K562 (cell line): ENCODE measurements around the gene ARHGEF1. TPM values are rescaled to one million over a fixed set of nuclear protein-coding genes. Genes with fewer than 3 reads are reported as not detected.

Experiments used
- CREBBP ChIP-seq: IDR thresholded peaks from one replicate; pipeline ENCODE4 v1.6.1; 2012; ENCODE audit warnings: low read depth, mild to moderate bottlenecking, control low read depth, inconsistent platforms, low read length
- FOS ChIP-seq: IDR thresholded peaks from 3 replicates; pipeline ENCODE4 v1.6.1; 2011; ENCODE audit not compliant: insufficient read length; ENCODE audit errors: extremely low read depth
- GATA2 ChIP-seq: sonication (generic); formaldehyde crosslinking; IDR thresholded peaks from 2 replicates; pipeline ENCODE4 v1.4.0; 2020; ENCODE audit warnings: mild to moderate bottlenecking, missing genetic modification reagents
- MBD2 ChIP-seq: sonication (generic); IDR thresholded peaks from 2 replicates; pipeline ENCODE4 v1.6.1; 2016; ENCODE audit warnings: low read depth, borderline replicate concordance
- MED1 ChIP-seq: sonication (generic); formaldehyde crosslinking; IDR thresholded peaks from 2 replicates; pipeline ENCODE4 v1.8.1; 2023; ENCODE audit warnings: missing genetic modification reagents, borderline replicate concordance
- MEF2D ChIP-seq: conservative IDR thresholded peaks from 2 replicates; pipeline ENCODE4 v1.6.1; 2016; ENCODE audit warnings: low read depth, missing genetic modification characterization, missing compliant biosample characterization
- MTA1 ChIP-seq: fragments of 450-650 bp; IDR thresholded peaks from 2 replicates; pipeline ENCODE4 v1.6.1; 2017; ENCODE audit warnings: borderline replicate concordance
- MTA2 ChIP-seq: fragments of 450-650 bp; IDR thresholded peaks from 2 replicates; pipeline ENCODE4 v1.6.1; 2016; ENCODE audit warnings: low read depth
- NFIC ChIP-seq: fragments of 450-650 bp; IDR thresholded peaks from 2 replicates; pipeline ENCODE4 v1.6.1; 2017; ENCODE audit warnings: mild to moderate bottlenecking, inconsistent platforms
- NFIX ChIP-seq: fragments of 250-450 bp; sonication (Bioruptor Pico); IDR thresholded peaks from 2 replicates; pipeline ENCODE4 v1.4.0; 2020; ENCODE audit warnings: low read depth, mild to moderate bottlenecking, moderate library complexity
- NR2F6 ChIP-seq: fragments of 450-650 bp; formaldehyde crosslinking; IDR thresholded peaks from 2 replicates; pipeline ENCODE4 v1.4.0; 2020; ENCODE audit warnings: mild to moderate bottlenecking
- PURB ChIP-seq: sonication (generic); formaldehyde crosslinking; IDR thresholded peaks from 2 replicates; pipeline ENCODE4 v1.9.0; 2021; ENCODE audit warnings: low read depth, mild to moderate bottlenecking, missing genetic modification reagents
- SRSF3 ChIP-seq: fragments of 200-400 bp; formaldehyde crosslinking; IDR thresholded peaks from 2 replicates; pipeline ENCODE4 v1.6.1; 2016; ENCODE audit warnings: mild to moderate bottlenecking, low read length, moderate library complexity; ENCODE audit not compliant: insufficient read depth
- SUPT5H ChIP-seq: fragments of 450-650 bp; IDR thresholded peaks from 2 replicates; pipeline ENCODE4 v1.6.1; 2016
- TCF3 ChIP-seq: sonication (generic); formaldehyde crosslinking; IDR thresholded peaks from 2 replicates; pipeline ENCODE4 v1.4.0; 2020; ENCODE audit warnings: mild to moderate bottlenecking, missing genetic modification reagents
- TOE1 ChIP-seq, 2 experiments: fragments of 450-650 bp in 1 of 2; sonication (generic) in 1 of 2; formaldehyde crosslinking in 1 of 2; IDR thresholded peaks; 2 replicates each; pipeline versions ENCODE4 v1.7.1 to v1.8.0; 2016 to 2022; ENCODE audit warnings: borderline replicate concordance in 2 of 2, mild to moderate bottlenecking in 2 of 2, antibody characterized with exemption in 1 of 2, inconsistent platforms in 1 of 2, low read depth in 1 of 2, missing genetic modification reagents in 1 of 2, moderate library complexity in 1 of 2
- ZBTB1 ChIP-seq: sonication (generic); formaldehyde crosslinking; IDR thresholded peaks from 2 replicates; pipeline ENCODE4 v1.8.1; 2023; ENCODE audit warnings: missing genetic modification reagents, low read depth, mild to moderate bottlenecking, borderline replicate concordance
- ZNF274 ChIP-seq: IDR thresholded peaks from 2 replicates; pipeline ENCODE4 v1.6.1; 2011; ENCODE audit warnings: low read depth, mild to moderate bottlenecking, low read length, moderate library complexity, borderline replicate concordance
- ZNF311 ChIP-seq: fragments of 250-450 bp; sonication (Bioruptor Pico); IDR thresholded peaks from 2 replicates; pipeline ENCODE4 v1.4.0; 2020; ENCODE audit warnings: mild to moderate bottlenecking, moderate library complexity
- ZNF695 ChIP-seq: fragments of 450-650 bp; formaldehyde crosslinking; IDR thresholded peaks from 2 replicates; pipeline ENCODE4 v1.4.0; 2020; ENCODE audit warnings: mild to moderate bottlenecking, moderate library complexity
- polyA plus RNA-seq, 8 experiments: library from polyadenylated mRNA; depleted of rRNA in 4 of 8; stranded (reverse) in 5 of 8; unstranded in 3 of 8; fragments of >200 nt; fragmentation: Nextera tagmentation in 2 of 8; fragmentation: Illumina TruSeq in 1 of 8; extraction: Ambion mirVana in 2 of 8; extraction: Trizol in 1 of 8; gene quantifications; 2 replicates each; pipeline versions ENCODE4 v1.2.1 to v1.2.3, GENCODE V29; 2011 to 2014; ENCODE audit warnings: inconsistent platforms in 1 of 8, missing spikeins in 1 of 8
- total RNA-seq, 7 experiments: library from RNA; depleted of rRNA in 6 of 7; stranded (reverse); fragments of >200 nt in 6 of 7; fragmentation: Illumina TruSeq in 2 of 7; extraction: Trizol in 2 of 7; gene quantifications; 2 replicates each; pipeline versions ENCODE4 v1.2.1 to v1.2.3, GENCODE V29; 2011 to 2021; ENCODE audit warnings: low replicate concordance in 1 of 7
- TF ChIP-seq, protein P1 (sequence below): fragments of 250-450 bp; sonication (Bioruptor Pico); IDR thresholded peaks from 2 replicates; pipeline ENCODE4 v1.4.0; 2020; ENCODE audit warnings: mild to moderate bottlenecking, moderate library complexity
- TF ChIP-seq, protein P2 (sequence below): fragments of 450-650 bp; IDR thresholded peaks from 2 replicates; pipeline ENCODE4 v1.6.1; 2017; ENCODE audit warnings: mild to moderate bottlenecking, moderate library complexity
- TF ChIP-seq, protein P3 (sequence below): sonication (generic); formaldehyde crosslinking; IDR thresholded peaks from 2 replicates; pipeline ENCODE4 v1.4.0; 2020; ENCODE audit warnings: mild to moderate bottlenecking, missing genetic modification reagents

The ARHGEF1 gene
- total and polyA plus RNA-seq, 9 of the 15 experiments (the other 6 are each of a cell fraction or from before 2014, with no cell fraction given): 1.9 to 149 (median 29.8) TPM

DNA sequence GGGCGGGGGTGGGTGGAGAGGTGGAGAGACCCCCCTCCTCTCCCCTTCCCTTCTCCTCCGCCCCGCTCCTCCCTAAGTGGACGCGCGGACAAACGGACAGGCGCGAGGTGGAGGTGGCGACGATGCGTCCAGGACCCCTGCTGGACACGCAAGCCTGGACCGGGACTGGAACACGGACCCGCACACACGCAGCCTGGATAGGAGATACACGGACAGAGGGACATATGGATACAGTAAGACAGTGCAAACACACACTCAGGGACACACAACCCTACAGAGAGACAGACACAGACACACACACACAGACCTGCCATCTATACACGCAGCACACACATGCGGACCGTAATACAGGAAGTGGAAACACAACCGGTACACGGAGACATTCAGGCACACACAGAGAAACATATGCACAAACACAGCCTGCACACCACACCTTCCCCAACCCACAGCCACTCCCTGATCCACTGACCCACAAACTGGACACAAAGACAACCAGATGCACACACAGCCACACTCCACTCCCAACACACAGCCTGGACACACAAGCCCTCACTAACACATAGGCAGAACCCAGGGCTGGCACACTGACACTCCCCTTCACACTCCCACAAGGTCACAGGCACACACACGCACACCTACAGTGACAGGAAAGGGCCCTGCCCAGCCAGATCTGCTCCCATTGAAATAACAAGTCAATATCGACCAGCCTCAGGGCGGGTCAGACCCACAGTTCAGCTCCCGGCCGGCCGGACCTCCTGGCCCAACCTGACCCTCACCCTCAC lies 46.0 kb downstream of the ARHGEF1 start (continued):
- TF ChIP-seq, protein P1, sequence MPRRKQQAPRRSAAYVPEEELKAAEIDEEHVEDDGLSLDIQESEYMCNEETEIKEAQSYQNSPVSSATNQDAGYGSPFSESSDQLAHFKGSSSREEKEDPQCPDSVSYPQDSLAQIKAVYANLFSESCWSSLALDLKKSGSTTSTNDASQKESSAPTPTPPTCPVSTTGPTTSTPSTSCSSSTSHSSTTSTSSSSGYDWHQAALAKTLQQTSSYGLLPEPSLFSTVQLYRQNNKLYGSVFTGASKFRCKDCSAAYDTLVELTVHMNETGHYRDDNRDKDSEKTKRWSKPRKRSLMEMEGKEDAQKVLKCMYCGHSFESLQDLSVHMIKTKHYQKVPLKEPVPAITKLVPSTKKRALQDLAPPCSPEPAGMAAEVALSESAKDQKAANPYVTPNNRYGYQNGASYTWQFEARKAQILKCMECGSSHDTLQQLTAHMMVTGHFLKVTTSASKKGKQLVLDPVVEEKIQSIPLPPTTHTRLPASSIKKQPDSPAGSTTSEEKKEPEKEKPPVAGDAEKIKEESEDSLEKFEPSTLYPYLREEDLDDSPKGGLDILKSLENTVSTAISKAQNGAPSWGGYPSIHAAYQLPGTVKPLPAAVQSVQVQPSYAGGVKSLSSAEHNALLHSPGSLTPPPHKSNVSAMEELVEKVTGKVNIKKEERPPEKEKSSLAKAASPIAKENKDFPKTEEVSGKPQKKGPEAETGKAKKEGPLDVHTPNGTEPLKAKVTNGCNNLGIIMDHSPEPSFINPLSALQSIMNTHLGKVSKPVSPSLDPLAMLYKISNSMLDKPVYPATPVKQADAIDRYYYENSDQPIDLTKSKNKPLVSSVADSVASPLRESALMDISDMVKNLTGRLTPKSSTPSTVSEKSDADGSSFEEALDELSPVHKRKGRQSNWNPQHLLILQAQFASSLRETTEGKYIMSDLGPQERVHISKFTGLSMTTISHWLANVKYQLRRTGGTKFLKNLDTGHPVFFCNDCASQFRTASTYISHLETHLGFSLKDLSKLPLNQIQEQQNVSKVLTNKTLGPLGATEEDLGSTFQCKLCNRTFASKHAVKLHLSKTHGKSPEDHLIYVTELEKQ (CRISPR knock-in tag): no peak
- TF ChIP-seq PURB (CRISPR knock-in tag): no peak
- peak; percentile 67 for TF ChIP-seq SUPT5H
- TF ChIP-seq TOE1 (IDR thresholded peaks at IDR 0.05; ENCODE audit: borderline replicate concordance): peak; percentile 55
- TF ChIP-seq TOE1 (CRISPR knock-in tag; IDR thresholded peaks at IDR 0.05; ENCODE audit: borderline replicate concordance, low read depth): no peak
- TF ChIP-seq TCF3 (CRISPR knock-in tag): no peak
- no peak for TF ChIP-seq ZNF311
- TF ChIP-seq NFIC: peak; percentile 27; the same call in 1 of the 2 replicates
- TF ChIP-seq, protein P2, sequence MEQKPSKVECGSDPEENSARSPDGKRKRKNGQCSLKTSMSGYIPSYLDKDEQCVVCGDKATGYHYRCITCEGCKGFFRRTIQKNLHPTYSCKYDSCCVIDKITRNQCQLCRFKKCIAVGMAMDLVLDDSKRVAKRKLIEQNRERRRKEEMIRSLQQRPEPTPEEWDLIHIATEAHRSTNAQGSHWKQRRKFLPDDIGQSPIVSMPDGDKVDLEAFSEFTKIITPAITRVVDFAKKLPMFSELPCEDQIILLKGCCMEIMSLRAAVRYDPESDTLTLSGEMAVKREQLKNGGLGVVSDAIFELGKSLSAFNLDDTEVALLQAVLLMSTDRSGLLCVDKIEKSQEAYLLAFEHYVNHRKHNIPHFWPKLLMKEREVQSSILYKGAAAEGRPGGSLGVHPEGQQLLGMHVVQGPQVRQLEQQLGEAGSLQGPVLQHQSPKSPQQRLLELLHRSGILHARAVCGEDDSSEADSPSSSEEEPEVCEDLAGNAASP: no peak
- TF ChIP-seq MTA1: peak; percentile 88
- TF ChIP-seq SRSF3: no peak
- no peak for TF ChIP-seq ZNF274
- no peak for TF ChIP-seq NFIX
- TF ChIP-seq CREBBP: no peak
- peak; percentile 35 for TF ChIP-seq MTA2
- no peak for TF ChIP-seq MED1
- TF ChIP-seq ZNF695 (CRISPR knock-in tag): no peak
- no peak for TF ChIP-seq FOS
- no peak for TF ChIP-seq ZBTB1 (CRISPR knock-in tag)
- TF ChIP-seq, protein P3, sequence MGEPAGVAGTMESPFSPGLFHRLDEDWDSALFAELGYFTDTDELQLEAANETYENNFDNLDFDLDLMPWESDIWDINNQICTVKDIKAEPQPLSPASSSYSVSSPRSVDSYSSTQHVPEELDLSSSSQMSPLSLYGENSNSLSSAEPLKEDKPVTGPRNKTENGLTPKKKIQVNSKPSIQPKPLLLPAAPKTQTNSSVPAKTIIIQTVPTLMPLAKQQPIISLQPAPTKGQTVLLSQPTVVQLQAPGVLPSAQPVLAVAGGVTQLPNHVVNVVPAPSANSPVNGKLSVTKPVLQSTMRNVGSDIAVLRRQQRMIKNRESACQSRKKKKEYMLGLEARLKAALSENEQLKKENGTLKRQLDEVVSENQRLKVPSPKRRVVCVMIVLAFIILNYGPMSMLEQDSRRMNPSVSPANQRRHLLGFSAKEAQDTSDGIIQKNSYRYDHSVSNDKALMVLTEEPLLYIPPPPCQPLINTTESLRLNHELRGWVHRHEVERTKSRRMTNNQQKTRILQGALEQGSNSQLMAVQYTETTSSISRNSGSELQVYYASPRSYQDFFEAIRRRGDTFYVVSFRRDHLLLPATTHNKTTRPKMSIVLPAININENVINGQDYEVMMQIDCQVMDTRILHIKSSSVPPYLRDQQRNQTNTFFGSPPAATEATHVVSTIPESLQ (CRISPR knock-in tag): no peak
- no peak for TF ChIP-seq NR2F6 (CRISPR knock-in tag)
- TF ChIP-seq MBD2: no peak
- no peak for TF ChIP-seq GATA2 (CRISPR knock-in tag)
- TF ChIP-seq MEF2D (tag): no peak
